NT2/D1 (cell line): Measurements from ENCODE around the gene SEMA3C.

Experiments used
- SUZ12 ChIP-seq: IDR thresholded peaks from 2 replicates; pipeline ENCODE4 v1.6.1; 2011; ENCODE audit not compliant: insufficient read length, insufficient read depth; ENCODE audit errors: extremely low read depth
- YY1 ChIP-seq: IDR thresholded peaks from 2 replicates; pipeline ENCODE4 v1.6.1; 2011; ENCODE audit not compliant: insufficient read length, insufficient read depth
- ZNF274 ChIP-seq: IDR thresholded peaks from 2 replicates; pipeline ENCODE4 v1.6.1; 2011; ENCODE audit warnings: mild to moderate bottlenecking, low read depth, low read length

DNA sequence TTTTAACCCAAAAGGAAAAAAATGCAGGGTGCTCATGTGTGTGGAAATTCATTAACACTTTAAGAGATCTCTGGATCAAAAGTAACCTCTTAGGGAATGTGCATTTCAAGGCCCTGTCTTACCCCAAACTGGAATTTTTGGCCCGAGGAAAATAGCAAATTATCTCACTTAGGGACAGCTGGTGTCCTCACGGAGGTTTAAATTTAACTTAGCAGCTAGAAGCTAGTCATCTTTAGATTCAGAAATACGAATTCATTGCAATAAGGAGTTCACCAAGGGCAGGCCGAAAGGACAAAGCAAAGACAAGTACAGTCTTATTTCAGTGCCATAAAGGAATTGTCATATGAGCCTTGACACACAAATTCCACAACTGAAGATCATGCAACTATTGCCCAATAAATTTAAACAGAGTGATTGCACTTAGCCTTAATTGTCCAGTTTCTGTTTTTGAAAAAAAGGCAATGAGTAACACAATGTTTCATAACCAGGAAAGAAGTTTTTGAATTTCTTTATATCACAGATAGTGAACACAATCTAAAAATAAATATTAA, 22.4 kb upstream of the SEMA3C start:
- no peak for TF ChIP-seq YY1
- no peak for TF ChIP-seq SUZ12
- TF ChIP-seq ZNF274: no peak
